AG04450 (cell line): ENCODE measurements around the gene TRIO. TPM values are rescaled to one million over a fixed set of nuclear protein-coding genes. Genes with fewer than 3 reads are reported as not detected.

Source experiments
- CTCF ChIA-PET: fragments of 300-600, 350-600 bp; formaldehyde crosslinking; extraction: SDS; loops from one replicate; lab custom pipeline; 2022; ENCODE audit warnings: antibody characterized with exemption, inconsistent platforms; lab: Charles Lee
- POLR2A ChIA-PET: fragments of 350-600 bp; formaldehyde crosslinking; extraction: SDS; loops from one replicate; lab custom pipeline; 2021; ENCODE audit warnings: antibody characterized with exemption, inconsistent platforms; lab: Yijun Ruan, JAX
- DNase-seq: peaks from one replicate; pipeline ENCODE4 v3.0.0-alpha.2; 2011; ENCODE audit warnings: low read depth, low spot score
- H3K27ac ChIP-seq: one replicate; pipeline ENCODE4 v1.5.1; 2012; ENCODE audit warnings: low read depth, low read length, control low read depth
- H3K27me3 ChIP-seq: one replicate; pipeline ENCODE4 v1.6.0; 2012; ENCODE audit warnings: low read length; ENCODE audit not compliant: control insufficient read depth, insufficient read depth
- H3K4me3 ChIP-seq: 2 replicates; pipeline ENCODE4 v1.5.1; 2011; ENCODE audit warnings: mild to moderate bottlenecking, low read depth, low read length, control low read depth
- H3K9me3 ChIP-seq: 2 replicates; pipeline ENCODE4 v1.5.1; 2012; ENCODE audit warnings: low read length; ENCODE audit not compliant: control insufficient read depth, insufficient read depth
- CTCF ChIP-seq: IDR thresholded peaks from 2 replicates; pipeline ENCODE4 v1.5.1; 2011; ENCODE audit warnings: low read depth, low read length, control low read depth, inconsistent platforms
- polyA plus RNA-seq: library from polyadenylated mRNA; depleted of rRNA; stranded (reverse); fragments of >200 nt; gene quantifications from 2 replicates; pipeline ENCODE4 v1.2.3, GENCODE V29; 2011

The TRIO gene
- polyA plus RNA-seq, 1 experiment = 268 TPM

GRCh38 chr5:14510880-14511279 lies 367.7 kb downstream of the TRIO start:
- ChIA-PET CTCF (interaction anchor here (2.0 kb wide), 1 partner anchor 138 kb away, joined by 8 read pairs; no protein-coding TSS in a partner anchor), POLR2A (no interaction called here)
- H3K27me3 ChIP-seq = no peaks in the 10 kb centered on the region
- no peak overlapping the region for H3K27ac ChIP-seq
- TF ChIP-seq CTCF = no peak
- peaks cover 3% of the 10 kb centered on the region; the same call in 1 of the 2 replicates for H3K9me3 ChIP-seq
- DNase-seq = no peak
- no peak overlapping the region for H3K4me3 ChIP-seq

GRCh38 chr5:14512574-14512973 lies 369.4 kb downstream of the TRIO start:
- CTCF ChIA-PET = interaction anchor here (2.4 kb wide), 1 partner anchor 136 kb away, joined by 9 read pairs; no protein-coding TSS in a partner anchor
- no peak overlapping the region for H3K4me3 ChIP-seq
- POLR2A ChIA-PET = interaction anchor here (0.7 kb wide), 1 partner anchor 135 kb away, joined by 8 read pairs; no protein-coding TSS in a partner anchor
- H3K9me3 ChIP-seq = peaks cover 3% of the 10 kb centered on the region; the same call in 1 of the 2 replicates
- no peaks in the 10 kb centered on the region for H3K27me3 ChIP-seq
- DNase-seq = no peak
- no peak overlapping the region for H3K27ac ChIP-seq
- no peak for TF ChIP-seq CTCF

- no peaks in the 10 kb centered on the region for H3K27me3 ChIP-seq
- CTCF ChIA-PET = interaction anchor here (2.4 kb wide), 1 partner anchor 136 kb away, joined by 9 read pairs; no protein-coding TSS in a partner anchor
- TF ChIP-seq CTCF = no peak
- peaks cover 3% of the 10 kb centered on the region; the same call in 1 of the 2 replicates for H3K9me3 ChIP-seq
- no peak overlapping the region for H3K27ac ChIP-seq
- no peak for DNase-seq
- no peak overlapping the region for H3K4me3 ChIP-seq
- POLR2A ChIA-PET = no interaction called here
These were observed 370.1 kb downstream of the TRIO start for GRCh38 chr5:14513266-14513665.

GRCh38 chr5:14516901-14517300 lies 373.8 kb downstream of the TRIO start:
- ChIA-PET POLR2A (no interaction called here), CTCF (no interaction called here)
- TF ChIP-seq CTCF = no peak
- H3K27ac ChIP-seq = no peak overlapping the region
- H3K27me3 ChIP-seq = no peaks in the 10 kb centered on the region
- DNase-seq = no peak
- H3K4me3 ChIP-seq = no peak overlapping the region
- H3K9me3 ChIP-seq = peaks cover 3% of the 10 kb centered on the region; the same call in 1 of the 2 replicates

- no peak for TF ChIP-seq CTCF
- Histone ChIP-seq H3K9me3 (peaks cover 3% of the 10 kb centered on the region; the same call in 1 of the 2 replicates), H3K4me3 (no peak overlapping the region), H3K27me3 (no peaks in the 10 kb centered on the region), H3K27ac (no peak overlapping the region)
- DNase-seq = no peak
- CTCF ChIA-PET = no interaction called here
- POLR2A ChIA-PET = no interaction called here
These were observed 375.5 kb downstream of the TRIO start for GRCh38 chr5:14518638-14519037.
